ENCODE measurements around the gene SLC36A3.

SLC36A3 gene

DNA sequence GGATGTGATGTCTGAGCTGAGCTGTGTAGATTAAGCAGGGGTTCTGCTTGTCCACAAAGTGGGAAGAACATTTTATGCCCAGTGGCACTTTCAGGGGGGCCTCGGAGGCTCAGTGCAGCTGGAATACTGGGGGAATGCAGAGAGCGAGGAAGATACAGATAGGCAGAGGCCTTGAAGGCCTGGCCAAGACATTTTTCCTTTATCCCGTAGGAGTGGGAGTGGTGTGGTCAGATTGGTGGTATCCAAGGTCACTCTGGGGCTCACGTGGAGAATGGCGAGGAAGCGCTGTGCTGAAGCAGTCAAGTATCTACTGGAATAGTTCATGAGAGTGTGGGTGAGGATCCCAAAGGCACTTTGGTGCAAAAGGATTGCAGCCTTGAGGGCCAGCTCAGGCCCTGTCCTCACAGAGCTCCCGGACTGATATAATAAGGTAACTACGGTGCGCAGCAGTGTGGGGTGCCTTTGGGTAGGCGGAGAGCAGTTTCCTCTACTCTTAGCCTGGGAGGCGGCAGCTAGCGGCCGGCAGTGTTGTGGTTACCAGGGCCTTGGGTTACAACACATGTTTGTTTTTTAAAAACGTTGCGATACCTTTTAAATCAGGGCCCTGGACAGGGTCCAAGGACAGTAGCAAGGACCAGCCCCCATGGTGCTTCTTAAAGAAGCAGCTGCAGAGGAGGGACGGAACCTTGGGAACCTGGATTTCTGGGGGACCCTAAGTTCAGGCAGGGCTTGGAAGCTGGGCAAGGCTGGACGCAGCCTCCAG, 68.9 kb downstream of the SLC36A3 start:
- Histone ChIP-seq H3K27ac (ENCODE audit: low read depth, low read length) (peak overlapping the region; percentile 45), H3K9me3 (ENCODE audit: control insufficient read depth, insufficient read depth, low read length) (no peaks in the 10 kb centered on the region), H3K36me3 (ENCODE audit: control insufficient read depth, low read length) (peaks cover 4% of the 10 kb centered on the region; the same call in 1 of the 2 replicates), H3K79me2 (ENCODE audit: control insufficient read depth, low read length) (no peaks in the 10 kb centered on the region), H3K4me2 (ENCODE audit: low read length) (peak overlapping the region; percentile 60), H3K9me2 (replicated peaks; ENCODE audit: control insufficient read depth, low read length) (no peaks in the 10 kb centered on the region), H3F3A (ENCODE audit: control insufficient read depth, insufficient read depth) (peaks cover 13% of the 10 kb centered on the region), H3K4me1 (ENCODE audit: control insufficient read depth, low read length) (peaks cover 68% of the 10 kb centered on the region), H4K20me1 (ENCODE audit: control insufficient read depth, insufficient read depth, low read depth, low read length) (no peaks in the 10 kb centered on the region), H3K4me3 (ENCODE audit: low read length) (peak overlapping the region; percentile 47), H3K27me3 (ENCODE audit: control insufficient read depth, low read length) (no peaks in the 10 kb centered on the region)
- TF ChIP-seq EZH2phosphoT487 (IDR thresholded peaks at IDR 0.05; ENCODE audit: borderline replicate concordance, low read length), result no peak
- TF ChIP-seq, protein P1, sequence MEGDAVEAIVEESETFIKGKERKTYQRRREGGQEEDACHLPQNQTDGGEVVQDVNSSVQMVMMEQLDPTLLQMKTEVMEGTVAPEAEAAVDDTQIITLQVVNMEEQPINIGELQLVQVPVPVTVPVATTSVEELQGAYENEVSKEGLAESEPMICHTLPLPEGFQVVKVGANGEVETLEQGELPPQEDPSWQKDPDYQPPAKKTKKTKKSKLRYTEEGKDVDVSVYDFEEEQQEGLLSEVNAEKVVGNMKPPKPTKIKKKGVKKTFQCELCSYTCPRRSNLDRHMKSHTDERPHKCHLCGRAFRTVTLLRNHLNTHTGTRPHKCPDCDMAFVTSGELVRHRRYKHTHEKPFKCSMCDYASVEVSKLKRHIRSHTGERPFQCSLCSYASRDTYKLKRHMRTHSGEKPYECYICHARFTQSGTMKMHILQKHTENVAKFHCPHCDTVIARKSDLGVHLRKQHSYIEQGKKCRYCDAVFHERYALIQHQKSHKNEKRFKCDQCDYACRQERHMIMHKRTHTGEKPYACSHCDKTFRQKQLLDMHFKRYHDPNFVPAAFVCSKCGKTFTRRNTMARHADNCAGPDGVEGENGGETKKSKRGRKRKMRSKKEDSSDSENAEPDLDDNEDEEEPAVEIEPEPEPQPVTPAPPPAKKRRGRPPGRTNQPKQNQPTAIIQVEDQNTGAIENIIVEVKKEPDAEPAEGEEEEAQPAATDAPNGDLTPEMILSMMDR (IDR thresholded peaks at IDR 0.05; ENCODE audit: low read depth, low read length, poor library complexity, severe bottlenecking), result no peak

DNA sequence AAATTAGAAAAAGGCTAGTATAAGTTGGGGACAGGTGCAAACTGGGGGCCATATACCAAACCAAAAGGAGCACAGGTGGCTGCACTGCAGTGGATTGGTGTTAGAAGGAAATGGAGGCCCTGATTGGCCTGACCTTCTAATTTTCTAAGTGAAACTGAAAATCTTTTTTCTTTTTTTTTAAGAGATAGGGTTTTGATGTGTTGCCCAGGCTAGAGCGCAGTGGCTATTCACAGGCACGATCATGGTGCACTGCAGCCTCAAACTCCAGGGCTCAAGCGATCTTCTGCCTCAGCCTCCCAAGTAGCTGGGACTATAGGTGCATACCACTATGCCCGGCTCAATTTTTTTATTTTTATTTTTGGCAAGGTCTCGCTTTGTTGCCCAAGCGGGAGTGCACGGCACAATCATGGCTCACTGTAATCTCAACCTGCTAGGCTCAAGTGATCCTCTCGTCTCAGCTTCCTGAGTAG, 69.9 kb downstream of the SLC36A3 start:
- Histone ChIP-seq H3K4me1 (ENCODE audit: control insufficient read depth, low read length) (peaks cover 58% of the 10 kb centered on the region), H3K4me2 (ENCODE audit: low read length) (peak overlapping the region; percentile 60), H4K20me1 (ENCODE audit: control insufficient read depth, insufficient read depth, low read depth, low read length) (no peaks in the 10 kb centered on the region), H3K79me2 (ENCODE audit: control insufficient read depth, low read length) (no peaks in the 10 kb centered on the region), H3K36me3 (ENCODE audit: control insufficient read depth, low read length) (peaks cover 4% of the 10 kb centered on the region; the same call in 1 of the 2 replicates), H3F3A (ENCODE audit: control insufficient read depth, insufficient read depth) (peaks cover 13% of the 10 kb centered on the region), H3K9me3 (ENCODE audit: control insufficient read depth, insufficient read depth, low read length) (no peaks in the 10 kb centered on the region), H3K9me2 (replicated peaks; ENCODE audit: control insufficient read depth, low read length) (no peaks in the 10 kb centered on the region), H3K27me3 (ENCODE audit: control insufficient read depth, low read length) (no peaks in the 10 kb centered on the region), H3K27ac (ENCODE audit: low read depth, low read length) (peak overlapping the region; percentile 45), H3K4me3 (ENCODE audit: low read length) (peak overlapping the region; percentile 47)
- TF ChIP-seq, protein P1 (IDR thresholded peaks at IDR 0.05; ENCODE audit: low read depth, low read length, poor library complexity, severe bottlenecking), result no peak
- TF ChIP-seq EZH2phosphoT487 (IDR thresholded peaks at IDR 0.05; ENCODE audit: borderline replicate concordance, low read length), result no peak

DNA sequence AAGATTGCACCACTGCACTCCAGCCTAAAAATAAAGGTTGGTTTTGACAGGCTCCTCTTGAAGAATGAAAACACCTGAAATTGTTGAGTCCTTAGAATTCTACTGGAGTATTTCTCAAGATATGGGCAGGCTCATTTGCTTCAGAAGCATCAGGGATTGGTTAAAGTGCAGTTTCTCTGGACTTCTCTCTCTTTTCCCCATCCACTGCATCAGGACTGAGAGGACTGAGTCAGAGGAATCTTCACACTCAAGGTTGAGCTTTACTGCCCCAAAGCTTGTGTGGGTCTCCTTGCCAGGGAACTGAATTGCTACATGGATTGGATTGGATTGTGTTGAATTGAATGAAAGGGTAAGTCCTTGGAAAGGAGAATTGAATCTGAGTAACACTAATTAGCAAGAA, 72.2 kb downstream of the SLC36A3 start:
- H3F3A ChIP-seq (ENCODE audit: control insufficient read depth, insufficient read depth), result peaks cover 14% of the 10 kb centered on the region
- no peaks in the 10 kb centered on the region for H3K9me2 ChIP-seq (replicated peaks; ENCODE audit: control insufficient read depth, low read length)
- H4K20me1 ChIP-seq (ENCODE audit: control insufficient read depth, insufficient read depth, low read depth, low read length), result no peaks in the 10 kb centered on the region
- no peak overlapping the region for H3K4me2 ChIP-seq (ENCODE audit: low read length)
- H3K4me3 ChIP-seq (ENCODE audit: low read length), result no peak overlapping the region
- no peak overlapping the region for H3K27ac ChIP-seq (ENCODE audit: low read depth, low read length)
- no peaks in the 10 kb centered on the region for H3K9me3 ChIP-seq (ENCODE audit: control insufficient read depth, insufficient read depth, low read length)
- TF ChIP-seq EZH2phosphoT487 (IDR thresholded peaks at IDR 0.05; ENCODE audit: borderline replicate concordance, low read length), result no peak
- TF ChIP-seq, protein P1 (IDR thresholded peaks at IDR 0.05; ENCODE audit: low read depth, low read length, poor library complexity, severe bottlenecking), result no peak
- H3K36me3 ChIP-seq (ENCODE audit: control insufficient read depth, low read length), result peaks cover 4% of the 10 kb centered on the region; the same call in 1 of the 2 replicates
- H3K4me1 ChIP-seq (ENCODE audit: control insufficient read depth, low read length), result peaks cover 46% of the 10 kb centered on the region
- H3K27me3 ChIP-seq (ENCODE audit: control insufficient read depth, low read length), result no peaks in the 10 kb centered on the region
- no peaks in the 10 kb centered on the region for H3K79me2 ChIP-seq (ENCODE audit: control insufficient read depth, low read length)
